Mucosa of descending colon (tissue), 3 donors: Measurements from ENCODE around the gene PPP2R1B. TPM values are rescaled to one million over a fixed set of nuclear protein-coding genes. Genes with fewer than 3 reads are reported as not detected.

Source experiments
- ATAC-seq: fragments of 200-7000 bp; cut with Tn5 transposase; one replicate; pipeline ENCODE4 v1.9.1; 2020; ENCODE audit warnings: mild to moderate bottlenecking, moderate library complexity
- DNase-seq, 3 donors: peaks; one replicate each; pipeline ENCODE4 v3.0.0-alpha.2; 2020
- H3K36me3 ChIP-seq: fragments of 200-600 bp; one replicate; pipeline ENCODE4 v1.8.0; 2021; ENCODE audit warnings: low read depth, mild to moderate bottlenecking
- H3K4me1 ChIP-seq: fragments of 200-600 bp; one replicate; pipeline ENCODE4 v1.8.0; 2021; ENCODE audit warnings: low read depth, mild to moderate bottlenecking
- H3K4me3 ChIP-seq: fragments of 200-600 bp; one replicate; pipeline ENCODE4 v1.8.0; 2021; ENCODE audit warnings: mild to moderate bottlenecking
- H3K9me3 ChIP-seq: fragments of 200-600 bp; one replicate; pipeline ENCODE4 v1.8.0; 2021; ENCODE audit warnings: mild to moderate bottlenecking
- intact Hi-C, 2 donors: fragments of 100-400 bp; cut with DNase I in 1 of 2; cut with micrococcal nuclease in 1 of 2; formaldehyde crosslinking; loops; one replicate each; pipeline versions ENCODE4 v1.11.0 to v1.11.1; 2022; cut with DNase I, micrococcal nuclease
- total RNA-seq, 3 donors: library from RNA; stranded (reverse); fragmentation: NEBNext Ultra II Directional in 2 of 3; extraction: Animal tissue kit (Norgen Biotek cat#: 25700) in 2 of 3; gene quantifications; one replicate each; pipeline versions ENCODE4 v1.2.1 to v1.2.4, GENCODE V29; 2021 to 2023
- TF ChIP-seq, protein P1 (sequence below): fragments of 200-600 bp; IDR thresholded peaks from one replicate; pipeline ENCODE4 v1.8.0; 2022; ENCODE audit warnings: antibody characterized with exemption, mild to moderate bottlenecking
- donor health status: DM: no; HTN: no; CAD: no; lungs with moderate emphysema.
- donor health status: DM: no; HTN: no; CAD: no.
- donor health status: DM: no; HTN: yes; CAD: no.

PPP2R1B gene
- total RNA-seq, 3 donors from 2014 or later: 28.5 to 48.5 (median 47.0) TPM

DNA sequence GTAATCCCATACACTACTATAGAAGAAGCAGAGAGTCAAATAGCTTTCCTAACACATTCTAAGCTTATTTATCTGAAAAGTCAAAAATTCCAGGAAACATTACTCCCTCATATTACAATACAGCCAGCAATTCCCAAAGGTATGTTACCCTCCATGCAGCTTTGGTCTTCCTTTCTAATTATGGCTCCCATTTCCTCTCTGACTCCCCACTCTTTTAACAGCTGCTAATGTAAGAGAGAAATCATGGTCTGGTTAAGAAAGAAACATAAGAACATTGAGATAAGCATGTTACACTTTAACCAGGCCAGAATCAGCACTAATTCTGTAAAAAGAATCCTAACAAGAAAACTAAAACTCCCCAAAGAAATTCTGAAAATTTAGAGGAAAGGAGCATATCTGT is 6.8 kb downstream of the PPP2R1B start:
- intact Hi-C loops: no loop called here
- Histone ChIP-seq H3K9me3 (no peaks in the 10 kb centered on the region), H3K4me3 (no peak overlapping the region), H3K36me3 (peaks cover 8% of the 10 kb centered on the region), H3K4me1 (peaks cover 2% of the 10 kb centered on the region)
- TF ChIP-seq, protein P1, sequence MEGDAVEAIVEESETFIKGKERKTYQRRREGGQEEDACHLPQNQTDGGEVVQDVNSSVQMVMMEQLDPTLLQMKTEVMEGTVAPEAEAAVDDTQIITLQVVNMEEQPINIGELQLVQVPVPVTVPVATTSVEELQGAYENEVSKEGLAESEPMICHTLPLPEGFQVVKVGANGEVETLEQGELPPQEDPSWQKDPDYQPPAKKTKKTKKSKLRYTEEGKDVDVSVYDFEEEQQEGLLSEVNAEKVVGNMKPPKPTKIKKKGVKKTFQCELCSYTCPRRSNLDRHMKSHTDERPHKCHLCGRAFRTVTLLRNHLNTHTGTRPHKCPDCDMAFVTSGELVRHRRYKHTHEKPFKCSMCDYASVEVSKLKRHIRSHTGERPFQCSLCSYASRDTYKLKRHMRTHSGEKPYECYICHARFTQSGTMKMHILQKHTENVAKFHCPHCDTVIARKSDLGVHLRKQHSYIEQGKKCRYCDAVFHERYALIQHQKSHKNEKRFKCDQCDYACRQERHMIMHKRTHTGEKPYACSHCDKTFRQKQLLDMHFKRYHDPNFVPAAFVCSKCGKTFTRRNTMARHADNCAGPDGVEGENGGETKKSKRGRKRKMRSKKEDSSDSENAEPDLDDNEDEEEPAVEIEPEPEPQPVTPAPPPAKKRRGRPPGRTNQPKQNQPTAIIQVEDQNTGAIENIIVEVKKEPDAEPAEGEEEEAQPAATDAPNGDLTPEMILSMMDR: no peak
- DNase-seq: no peak
- ATAC-seq: no peak

DNA sequence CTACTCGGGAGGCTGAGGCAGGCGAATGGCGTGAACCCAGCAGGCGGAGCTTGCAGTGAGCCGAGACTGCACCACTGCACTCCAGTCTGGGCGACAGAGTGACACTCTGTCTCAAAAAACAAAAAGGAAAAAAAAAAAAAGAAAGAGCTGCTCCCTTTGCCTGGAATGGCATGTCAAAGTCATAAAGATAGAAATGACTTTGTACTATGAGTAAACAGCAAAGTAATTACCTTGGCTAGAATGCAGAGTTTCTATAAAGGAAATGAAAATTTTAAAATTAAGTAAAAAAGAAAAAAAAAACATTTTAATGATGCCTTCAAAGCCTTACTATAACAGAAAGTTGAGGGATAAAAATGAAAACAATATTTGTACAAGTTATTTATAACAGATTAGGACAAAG is 10.1 kb downstream of the PPP2R1B start:
- no peak overlapping the region for H3K4me3 ChIP-seq
- ATAC-seq: peak; percentile 91
- intact Hi-C loops: no loop called here
- no peaks in the 10 kb centered on the region for H3K9me3 ChIP-seq
- peak in 1 of 3 donors; percentile 57 for DNase-seq
- TF ChIP-seq, protein P1: no peak
- peaks cover 8% of the 10 kb centered on the region for H3K36me3 ChIP-seq
- no peaks in the 10 kb centered on the region for H3K4me1 ChIP-seq

DNA sequence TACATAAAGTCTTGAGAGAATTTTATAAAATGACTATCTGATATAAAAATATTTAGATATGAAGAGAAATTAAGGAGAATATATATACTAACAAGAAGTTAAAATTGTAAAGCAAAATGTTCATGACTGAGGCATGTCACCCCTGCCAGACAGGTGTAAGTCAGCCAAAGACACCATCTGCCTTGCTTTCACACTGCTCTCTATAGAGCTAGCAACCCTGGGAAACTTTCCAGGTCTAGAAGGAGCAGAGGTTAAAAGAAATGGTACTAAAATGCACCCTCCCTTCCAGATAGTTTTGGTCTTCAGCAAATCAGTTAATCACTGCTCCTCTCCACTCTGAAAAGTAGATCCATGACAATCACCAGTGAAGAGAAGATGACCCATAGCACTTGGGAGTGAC is 16.5 kb downstream of the PPP2R1B start:
- TF ChIP-seq, protein P1: no peak
- DNase-seq: no peak
- H3K4me1 ChIP-seq: no peaks in the 10 kb centered on the region
- ATAC-seq: no peak
- no peaks in the 10 kb centered on the region for H3K9me3 ChIP-seq
- H3K36me3 ChIP-seq: no peaks in the 10 kb centered on the region
- intact Hi-C loops: no loop called here
- no peak overlapping the region for H3K4me3 ChIP-seq

DNA sequence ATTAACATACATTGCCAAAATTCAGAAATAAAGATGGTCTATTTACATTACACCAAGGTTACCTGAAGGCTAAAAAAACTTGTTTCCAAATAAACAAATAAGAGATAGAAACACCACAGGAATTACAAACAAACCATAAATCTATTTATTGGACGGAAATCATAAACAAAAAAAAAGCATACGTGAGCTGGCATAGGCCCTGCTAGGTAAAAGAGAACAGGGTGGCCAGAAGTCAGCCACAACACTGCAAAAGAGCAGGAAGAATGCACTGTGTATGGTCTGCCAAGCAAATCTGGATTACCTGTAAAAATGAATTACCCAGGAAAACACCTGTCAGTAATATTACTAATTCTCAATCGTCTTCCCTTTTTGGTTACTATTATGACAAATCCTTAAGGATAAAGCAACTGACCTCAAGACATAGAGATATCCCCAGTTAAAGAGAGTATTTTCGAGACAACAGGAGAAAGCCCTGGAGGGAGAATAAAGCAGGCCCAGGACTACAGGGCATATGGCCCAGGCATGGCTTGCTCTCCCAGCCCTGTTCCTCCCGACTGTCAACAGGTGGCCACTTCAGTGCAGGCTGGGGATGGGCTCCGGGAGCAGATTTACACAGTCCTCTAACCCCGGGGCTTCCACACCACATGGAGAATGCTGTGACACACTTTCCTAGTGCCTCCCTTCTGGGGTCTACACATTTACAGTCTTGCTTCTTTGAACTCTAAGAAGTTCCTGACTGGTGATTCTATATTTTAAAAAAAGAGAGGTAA is 18.0 kb downstream of the PPP2R1B start:
- no peaks in the 10 kb centered on the region for H3K9me3 ChIP-seq
- H3K36me3 ChIP-seq: no peaks in the 10 kb centered on the region
- no peaks in the 10 kb centered on the region for H3K4me1 ChIP-seq
- peak; percentile 61 for ATAC-seq
- no peak for DNase-seq
- no peak overlapping the region for H3K4me3 ChIP-seq
- intact Hi-C loops: no loop called here
- TF ChIP-seq, protein P1: no peak

DNA sequence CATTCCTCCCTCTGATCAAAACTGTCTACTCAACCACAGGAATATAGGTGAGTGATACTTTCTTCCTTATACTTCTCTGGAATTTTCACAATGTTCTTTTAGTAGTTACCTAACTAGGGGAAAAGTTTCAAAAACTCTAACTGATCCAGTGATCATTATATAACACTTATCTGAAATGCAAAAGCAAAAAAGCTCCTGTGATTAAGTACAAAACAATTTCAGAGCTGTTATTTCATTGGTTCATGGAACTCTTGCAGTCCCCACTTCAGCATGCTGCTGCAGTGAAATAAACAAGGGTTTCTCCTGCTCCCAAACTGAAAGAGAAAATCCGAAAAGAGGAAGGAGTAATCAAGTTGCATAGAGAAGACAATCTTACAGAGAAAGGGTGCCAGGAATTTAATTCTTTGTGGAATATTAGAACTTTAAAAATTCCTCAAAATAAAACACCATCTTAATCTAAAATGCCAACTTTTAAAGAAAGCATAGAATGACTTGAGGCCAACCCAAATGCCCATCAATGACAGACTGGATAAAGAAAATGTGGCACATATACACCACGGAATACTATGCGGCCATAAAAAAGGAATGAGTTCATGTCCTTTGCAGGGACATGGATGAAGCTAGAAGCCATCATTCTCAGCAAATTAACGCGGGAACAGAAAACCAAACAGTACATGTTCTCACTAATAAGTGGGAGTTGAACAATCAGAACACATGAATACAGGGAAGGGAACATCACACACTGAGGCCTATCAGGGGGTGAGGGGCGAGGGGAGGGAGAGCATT is 20.3 kb downstream of the PPP2R1B start:
- intact Hi-C loops: no loop called here
- Histone ChIP-seq H3K9me3 (no peaks in the 10 kb centered on the region), H3K4me1 (no peaks in the 10 kb centered on the region), H3K36me3 (no peaks in the 10 kb centered on the region), H3K4me3 (no peak overlapping the region)
- no peak for DNase-seq
- no peak for ATAC-seq
- TF ChIP-seq, protein P1: no peak
